Breast epithelium (tissue), 3 donors: Measurements from ENCODE around the gene IFITM10.

Source experiments
- CTCF ChIP-seq, 3 donors: fragments of 450-650 bp; IDR thresholded peaks; one replicate each; pipeline ENCODE4 v1.5.1; 2016 to 2017; ENCODE audit warnings: antibody characterized with exemption in 3 of 3, mild to moderate bottlenecking in 3 of 3, moderate library complexity in 3 of 3
- POLR2A ChIP-seq: fragments of 450-650 bp; IDR thresholded peaks from one replicate; pipeline ENCODE4 v1.6.1; 2016; ENCODE audit warnings: antibody characterized with exemption, mild to moderate bottlenecking, moderate library complexity
- POLR2AphosphoS5 ChIP-seq, 3 donors: sonication (generic); formaldehyde crosslinking; IDR thresholded peaks; one replicate each; pipeline ENCODE4 v1.6.1; 2017; ENCODE audit warnings: antibody characterized with exemption in 3 of 3

- TF ChIP-seq POLR2A (no peak), CTCF (IDR thresholded peaks at IDR 0.05) (no peak), POLR2AphosphoS5 (IDR thresholded peaks at IDR 0.05) (no peak)
Observed at GRCh38 chr11:1695548-1696108, 54.8 kb downstream of the IFITM10 start.
